Dedifferentiated amniotic fluid mesenchymal stem cell (primary cell): ENCODE results near the gene VSX1.

Experiments
- DNase-seq: peaks from one replicate; pipeline ENCODE4 v3.0.0-alpha.2; 2016; ENCODE audit errors: extremely low spot score

The VSX1 gene

DNA sequence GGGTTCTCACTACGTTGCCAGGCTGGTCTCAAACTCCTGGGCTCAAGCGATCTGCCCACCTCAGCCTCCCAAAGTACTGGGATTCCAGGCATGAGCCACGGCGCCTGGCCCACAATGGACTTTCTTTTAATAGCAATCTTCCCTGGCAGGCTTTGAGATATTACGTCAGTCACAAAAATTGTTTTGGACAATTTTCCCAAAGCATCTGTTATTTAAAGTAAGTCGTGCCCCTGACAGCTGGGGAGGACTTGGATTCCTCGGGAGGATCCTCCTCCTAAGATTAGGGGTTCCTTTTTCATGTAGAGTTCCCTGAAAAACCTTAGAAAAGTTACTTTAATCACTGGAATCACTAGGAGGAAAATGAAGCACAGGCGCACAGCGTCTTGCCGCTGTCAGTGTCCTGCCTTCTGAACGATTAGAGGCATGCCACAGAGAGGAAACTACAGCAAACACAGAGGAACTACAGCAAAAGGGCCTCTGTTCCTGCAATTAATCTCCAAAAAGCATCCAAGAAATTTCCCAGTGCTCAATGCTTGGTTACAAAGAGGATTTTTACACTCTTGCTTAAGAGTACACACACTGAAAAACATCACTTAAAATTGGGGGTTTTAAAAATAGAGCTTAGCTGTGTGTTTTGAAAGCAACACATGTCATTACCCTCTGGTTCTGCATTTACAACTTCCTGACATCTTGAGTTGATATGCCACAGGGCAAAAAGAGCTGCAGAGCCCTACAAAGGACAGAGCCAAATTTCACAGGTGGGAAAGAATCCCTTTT, 28.5 kb downstream of the VSX1 start:
- DNase-seq = peak; percentile 39

GRCh38 chr20:25052255-25053194, 29.4 kb downstream of the VSX1 start:
- DNase-seq = no peak

- DNase-seq = no peak
These were observed 30.4 kb downstream of the VSX1 start for GRCh38 chr20:25051386-25052155.

- no peak for DNase-seq
These were observed 31.2 kb downstream of the VSX1 start for GRCh38 chr20:25050501-25051350.

- DNase-seq = no peak
These were observed 31.9 kb downstream of the VSX1 start for GRCh38 chr20:25050082-25050481.

DNA sequence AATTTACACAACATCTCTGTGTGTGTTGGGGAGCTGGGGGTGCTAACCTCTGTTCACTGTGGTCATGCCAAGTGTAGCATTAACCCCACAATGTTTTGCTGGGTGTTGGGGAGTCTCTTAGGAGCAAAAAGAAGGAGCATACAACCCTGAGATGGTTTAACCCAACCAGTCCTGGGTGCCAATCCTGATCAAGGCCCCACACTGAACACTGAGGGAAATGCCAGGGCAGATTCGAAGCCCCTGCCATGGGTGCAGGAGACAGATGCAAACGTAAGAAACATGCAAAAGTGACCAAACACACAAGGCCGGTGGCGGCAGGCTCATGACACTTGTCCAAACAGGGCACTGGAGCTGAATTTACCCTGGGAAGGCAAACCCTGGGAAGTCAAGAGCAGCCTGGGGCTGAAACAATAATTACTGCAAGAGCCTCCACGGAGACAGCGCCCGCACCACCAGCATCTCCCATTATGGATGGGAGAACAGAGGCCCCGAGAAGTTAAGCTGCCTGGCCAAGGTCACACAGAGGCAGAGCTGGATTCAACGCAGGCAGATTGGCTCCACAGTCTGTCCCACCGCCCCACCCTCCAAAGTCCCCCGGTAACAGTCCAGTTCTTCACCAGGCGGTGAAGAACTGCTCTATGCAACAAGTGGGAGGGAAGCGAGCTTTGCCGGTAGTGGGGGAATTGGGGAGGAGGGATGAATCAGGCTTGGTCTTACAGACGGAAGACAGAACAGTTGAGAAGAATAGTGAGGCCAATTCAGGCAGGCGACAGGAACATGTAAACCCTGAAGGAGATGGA, 32.5 kb downstream of the VSX1 start:
- no peak for DNase-seq

- DNase-seq = no peak
These were observed 33.4 kb downstream of the VSX1 start for GRCh38 chr20:25048519-25048952.

DNA sequence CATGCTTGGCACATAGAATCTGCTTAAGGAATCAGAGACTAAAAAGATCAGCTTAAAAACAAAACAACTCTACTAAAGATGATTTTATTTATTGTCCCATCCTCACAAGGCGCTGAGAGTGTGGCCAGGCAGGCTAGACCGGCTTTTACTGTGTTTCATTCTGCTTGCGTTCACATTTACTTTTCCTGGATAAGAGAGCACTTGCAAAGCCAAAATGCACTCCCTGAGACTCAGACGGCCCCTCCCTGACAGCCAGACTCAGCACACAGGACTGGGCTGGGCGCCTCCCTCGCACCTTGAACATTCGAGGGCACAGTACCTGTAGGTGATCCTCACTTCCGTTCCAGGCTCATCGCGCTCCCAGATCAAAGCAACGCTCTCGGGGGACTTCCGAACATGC, 34.2 kb downstream of the VSX1 start:
- no peak for DNase-seq

- DNase-seq = no peak
These were observed 34.9 kb downstream of the VSX1 start for GRCh38 chr20:25046736-25047666.

GRCh38 chr20:25046181-25046641, 35.7 kb downstream of the VSX1 start:
- DNase-seq = no peak

- DNase-seq = no peak
These were observed 36.6 kb downstream of the VSX1 start for GRCh38 chr20:25045343-25045712.

- no peak for DNase-seq
These were observed 37.1 kb downstream of the VSX1 start for GRCh38 chr20:25044660-25045342.

- DNase-seq = no peak
These were observed 37.7 kb downstream of the VSX1 start for GRCh38 chr20:25044261-25044560.

- no peak for DNase-seq
These were observed 38.3 kb downstream of the VSX1 start for GRCh38 chr20:25043499-25044260.

GRCh38 chr20:25042531-25043498, 39.1 kb downstream of the VSX1 start:
- no peak for DNase-seq

- no peak for DNase-seq
These were observed 40.0 kb downstream of the VSX1 start for GRCh38 chr20:25041813-25042530.
